ENCODE results near the gene UBE3A.
"Not testable (repeated sequence)": the region's sequence is repeated elsewhere in the genome, so short reads cannot be mapped to it uniquely, and the experiment has no call there.

UBE3A gene

GRCh38 chr15:25438601-25439368 lies at the start of gene UBE3A:
TSS of gene UBE3A (minus strand) at chr15:25439024. CDS start at chr15:25409107, 29,917 bp downstream.
- DNase-seq (ENCODE audit: low read depth in 2 of 2): peak; percentile 55 to 85

DNA sequence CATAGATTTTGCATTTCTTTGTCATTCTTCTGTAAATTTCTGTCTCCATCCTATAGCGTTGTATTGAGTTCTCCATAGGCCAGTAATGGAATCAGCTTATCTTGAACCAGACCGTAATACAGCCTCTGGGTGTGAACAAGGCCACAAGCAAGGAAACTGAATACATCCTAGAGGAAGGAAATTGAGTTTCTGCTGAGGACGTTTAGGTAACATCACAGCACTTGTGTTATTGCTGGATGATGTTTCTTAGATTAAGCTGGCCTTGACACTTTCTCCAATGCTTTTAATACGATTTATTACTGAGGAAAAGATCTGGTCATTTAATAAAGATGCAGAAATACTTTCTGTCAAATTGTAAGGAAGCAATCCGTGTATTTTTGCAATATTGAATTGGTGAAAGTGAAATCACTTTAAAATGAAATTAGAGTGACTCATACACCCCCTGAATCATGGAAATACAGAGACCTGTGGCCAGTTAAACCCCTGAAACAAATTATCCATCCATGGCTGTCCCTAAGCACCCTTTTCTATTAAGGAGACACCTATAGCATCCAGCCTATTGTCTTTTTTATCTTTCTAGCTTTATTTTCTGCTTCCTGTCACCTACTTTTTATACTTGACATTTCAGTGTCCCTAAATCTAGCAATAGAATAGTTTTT lies 48.5 kb upstream of the UBE3A start:
- DNase-seq (ENCODE audit: low read depth in 2 of 2): no peak

DNA sequence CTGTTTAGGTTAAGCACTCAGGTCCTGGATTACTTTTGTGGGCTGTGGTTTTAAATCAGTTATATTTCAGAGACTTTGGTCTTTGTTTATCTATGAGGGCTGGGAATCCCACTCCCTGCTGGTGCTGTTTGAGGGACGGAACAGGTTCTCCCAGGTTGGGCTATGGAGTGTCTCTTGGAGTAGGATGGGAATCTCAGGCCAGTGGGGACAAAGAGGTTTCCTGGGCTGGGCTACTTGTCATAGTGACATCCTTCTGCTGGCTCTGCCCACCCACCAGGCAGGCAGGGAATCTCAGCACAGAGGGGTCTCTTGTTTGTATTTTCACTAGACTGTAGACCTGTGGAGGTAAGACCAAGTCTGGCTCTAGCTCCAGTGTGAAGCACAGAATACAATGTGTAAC lies 47.2 kb upstream of the UBE3A start:
- DNase-seq (ENCODE audit: low read depth in 2 of 2): no peak

DNA sequence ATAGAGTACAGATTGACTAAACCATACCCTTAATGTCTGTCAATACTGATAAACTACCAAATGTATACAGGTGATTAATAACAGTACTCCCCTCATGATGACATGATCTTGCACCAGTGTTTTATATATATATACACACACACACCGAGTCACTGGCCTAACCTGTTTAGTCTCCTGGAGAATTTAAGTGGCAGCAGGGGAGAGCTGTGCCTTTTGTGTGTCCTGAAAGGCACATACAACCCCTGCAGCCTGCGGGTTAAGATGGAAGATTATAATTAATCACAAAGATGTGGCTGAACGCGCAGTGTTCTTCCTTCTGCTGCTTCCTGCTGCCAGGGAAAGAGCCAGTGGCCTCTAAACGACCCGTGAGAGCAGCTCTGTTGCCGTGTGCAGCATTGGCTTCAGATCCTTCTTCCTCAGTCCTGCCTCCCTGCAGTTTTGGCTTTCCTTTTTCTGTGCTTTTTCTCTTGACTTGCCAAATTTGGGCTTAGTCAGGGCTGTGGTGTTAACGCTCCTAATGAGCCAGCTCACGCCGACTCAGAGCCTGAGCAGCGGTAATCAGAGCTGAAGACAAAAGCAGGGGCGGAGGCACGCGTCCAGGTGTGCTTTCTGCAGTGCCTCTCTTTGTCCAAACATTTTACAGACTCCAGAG lies 42.5 kb upstream of the UBE3A start:
- no peak for DNase-seq (ENCODE audit: low read depth in 2 of 2)

- DNase-seq (ENCODE audit: low read depth in 2 of 2): no peak
Measured at GRCh38 chr15:25478313-25478712, 39.5 kb upstream of the UBE3A start.

DNA sequence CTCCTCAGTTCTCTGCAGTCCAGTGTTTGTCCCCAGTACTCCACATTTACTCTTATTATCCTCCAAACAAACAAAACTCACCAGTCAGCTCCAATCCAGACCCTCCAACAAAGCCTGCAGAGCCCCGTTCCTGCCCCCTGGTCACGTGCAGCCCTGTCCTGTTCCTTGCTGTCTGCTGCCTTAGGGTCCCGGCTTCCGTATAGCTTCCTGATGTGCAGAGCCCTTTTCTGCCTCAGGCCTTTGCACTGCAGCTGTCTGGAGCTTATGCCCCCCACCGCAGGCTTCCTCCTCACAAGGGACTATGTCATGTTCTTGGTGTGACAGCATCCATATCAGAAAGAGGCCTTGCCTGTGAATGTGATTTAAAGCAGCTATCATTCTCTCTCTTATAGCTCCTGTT lies 39.0 kb upstream of the UBE3A start:
- DNase-seq (ENCODE audit: low read depth in 2 of 2): no peak

DNA sequence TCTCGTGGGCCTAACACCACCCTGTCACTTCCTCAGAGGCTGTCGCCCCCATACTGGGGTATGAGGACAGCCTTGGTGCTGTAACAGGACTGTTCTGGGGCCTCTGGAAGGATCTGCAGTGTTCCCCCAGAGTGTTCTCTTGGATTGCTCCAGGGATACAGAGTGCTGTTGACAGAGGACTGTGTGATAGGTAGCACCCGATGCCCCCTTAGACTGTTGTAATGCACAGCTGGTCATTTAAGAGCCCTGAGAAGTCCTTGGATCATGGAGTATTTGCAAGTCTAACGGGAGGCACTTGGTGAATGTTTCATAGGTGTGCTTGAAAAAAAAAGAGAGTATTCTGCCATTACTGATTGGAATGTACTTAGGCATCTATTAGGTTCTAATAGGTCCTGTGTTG lies 35.4 kb upstream of the UBE3A start:
- no peak for DNase-seq (ENCODE audit: low read depth in 2 of 2)

- no peak for DNase-seq (ENCODE audit: low read depth in 2 of 2)
Measured at GRCh38 chr15:25470230-25470629, 31.4 kb upstream of the UBE3A start.

DNA sequence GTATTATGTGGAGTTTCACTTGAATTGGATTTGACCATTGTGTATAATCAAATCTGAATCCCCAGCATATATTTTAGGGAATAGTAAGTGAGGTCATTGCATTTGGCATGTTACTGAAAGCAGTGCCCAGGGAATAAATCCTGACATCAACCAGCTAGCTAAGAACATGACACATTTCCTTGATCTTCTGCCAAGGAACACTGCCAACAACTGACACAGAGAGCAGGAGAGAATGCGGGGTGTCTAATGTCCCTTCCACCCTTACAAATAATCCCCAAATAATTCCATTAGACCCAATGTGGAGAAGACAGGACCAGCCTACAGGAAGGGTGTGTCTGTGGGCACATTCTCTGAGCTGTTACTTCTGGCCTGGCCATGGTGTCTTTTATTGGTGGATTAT lies 30.6 kb upstream of the UBE3A start:
- no peak for DNase-seq (ENCODE audit: low read depth in 2 of 2)

GRCh38 chr15:25468611-25469010 lies 29.8 kb upstream of the UBE3A start:
- no peak for DNase-seq (ENCODE audit: low read depth in 2 of 2)

DNA sequence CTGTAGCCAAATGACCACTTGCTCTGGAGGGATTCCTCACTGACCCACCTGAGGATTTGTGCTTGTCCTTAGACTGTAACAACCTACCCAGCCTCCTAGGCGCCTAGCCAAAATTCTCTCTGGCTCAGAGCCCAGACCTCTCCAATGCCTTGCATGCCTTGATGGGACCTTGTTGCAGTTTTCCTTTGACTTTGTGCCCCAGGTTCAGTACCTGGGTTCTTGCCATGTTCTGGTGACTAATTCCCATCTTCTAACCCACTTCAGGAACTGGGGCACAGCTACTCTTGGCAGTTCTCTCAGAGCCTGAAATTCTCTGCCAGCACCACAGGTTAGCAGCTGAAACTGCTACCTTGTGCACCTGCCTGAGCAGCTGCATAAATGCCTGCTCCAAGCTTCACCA lies 27.0 kb upstream of the UBE3A start:
- DNase-seq (ENCODE audit: low read depth in 2 of 2): no peak

DNA sequence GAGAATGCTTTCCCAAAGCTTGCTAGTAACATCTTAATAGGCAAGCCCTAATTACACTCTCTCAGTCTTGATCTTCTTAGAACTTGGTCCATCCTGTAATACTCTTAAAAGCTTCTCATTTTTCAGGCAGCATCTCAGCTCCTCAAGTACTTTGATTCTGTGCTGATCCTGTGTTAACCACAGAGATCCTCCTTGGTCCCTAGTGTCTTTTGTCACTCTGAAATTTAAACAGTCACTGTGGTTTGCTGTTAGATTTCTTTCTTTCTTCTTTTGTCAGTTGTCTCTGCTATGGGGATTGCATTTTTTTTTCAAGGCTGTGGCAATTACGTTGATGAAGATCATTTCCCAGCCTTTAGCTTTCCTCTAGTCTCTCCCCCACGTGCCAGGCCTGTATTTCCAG lies 26.0 kb upstream of the UBE3A start:
- DNase-seq (ENCODE audit: low read depth in 2 of 2): no peak

- no peak for DNase-seq (ENCODE audit: low read depth in 2 of 2)
Measured at GRCh38 chr15:25464383-25464782, 25.6 kb upstream of the UBE3A start.

DNA sequence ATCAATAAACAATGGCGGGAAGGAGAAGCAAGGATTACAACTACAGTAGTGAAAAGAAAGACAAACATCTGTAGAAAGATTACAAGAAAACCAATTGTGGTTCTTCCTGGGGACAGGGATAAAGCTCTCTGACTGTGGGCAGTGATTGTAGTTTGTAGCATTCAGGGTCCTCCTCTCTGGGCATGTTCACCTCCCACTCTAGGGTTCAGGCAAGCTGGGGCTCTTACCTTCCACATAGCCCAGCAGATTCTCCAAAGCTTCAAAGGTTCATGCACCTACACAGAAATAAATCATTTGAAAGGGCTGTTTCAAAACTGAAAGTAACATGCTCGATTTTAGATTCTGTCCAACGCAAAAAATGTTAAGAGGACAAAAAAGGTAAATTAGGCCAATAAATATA lies 17.4 kb upstream of the UBE3A start:
- no peak for DNase-seq (ENCODE audit: low read depth in 2 of 2)

DNA sequence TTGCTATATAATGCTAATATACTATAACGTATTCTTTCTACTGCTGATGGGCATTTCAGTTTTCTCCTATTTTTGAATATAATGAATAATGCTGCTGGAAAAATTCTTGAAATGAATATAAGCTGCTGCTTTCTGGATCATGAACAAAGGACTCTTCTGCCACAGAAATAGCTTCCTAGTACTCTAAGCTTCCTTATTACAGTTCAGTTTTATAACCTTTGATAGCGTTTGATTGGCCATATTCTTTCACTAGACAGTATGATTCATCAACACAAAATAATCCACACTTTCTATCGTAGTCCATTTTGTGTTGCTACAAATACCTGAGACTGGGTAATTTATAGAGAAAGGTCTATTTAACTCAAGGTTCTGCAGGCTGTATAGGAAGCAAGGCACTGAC lies 16.4 kb upstream of the UBE3A start:
- DNase-seq (ENCODE audit: low read depth in 2 of 2): no peak

- no peak for DNase-seq (ENCODE audit: low read depth in 2 of 2)
Measured at GRCh38 chr15:25454771-25455170, 15.9 kb upstream of the UBE3A start.

GRCh38 chr15:25453246-25453645 lies 14.4 kb upstream of the UBE3A start:
- not testable (repeated sequence) for DNase-seq (ENCODE audit: low read depth in 2 of 2)

GRCh38 chr15:25451501-25451900 lies 12.7 kb upstream of the UBE3A start:
- no peak for DNase-seq (ENCODE audit: low read depth in 2 of 2)

- no peak for DNase-seq (ENCODE audit: low read depth in 2 of 2)
Measured at GRCh38 chr15:25450163-25450562, 11.3 kb upstream of the UBE3A start.

GRCh38 chr15:25446076-25446475 lies 7.3 kb upstream of the UBE3A start:
- no peak for DNase-seq (ENCODE audit: low read depth in 2 of 2)

GRCh38 chr15:25445412-25445811 lies 6.6 kb upstream of the UBE3A start:
- DNase-seq (ENCODE audit: low read depth in 2 of 2): no peak

DNA sequence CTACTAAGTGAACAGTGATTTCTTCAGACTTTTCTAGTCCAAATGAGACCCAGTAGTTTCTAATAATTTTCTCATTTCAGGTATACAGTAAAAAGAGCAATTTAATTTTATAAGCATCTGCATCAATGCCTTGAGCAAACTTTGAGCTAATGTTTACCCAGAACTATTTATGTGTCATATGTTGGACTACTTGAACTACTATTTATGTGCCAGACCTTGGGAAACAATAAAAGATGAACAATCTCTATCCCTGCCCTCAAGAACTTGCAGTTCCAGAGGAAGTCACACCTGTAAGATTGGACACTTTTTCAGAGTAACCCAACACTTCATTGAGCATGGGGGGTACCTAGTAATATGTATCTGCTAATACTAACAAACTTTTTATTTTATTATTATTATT lies 2.3 kb upstream of the UBE3A start:
- no peak for DNase-seq (ENCODE audit: low read depth in 2 of 2)

- DNase-seq (ENCODE audit: low read depth in 2 of 2): no peak
Measured at GRCh38 chr15:25439369-25439836, 579 bp upstream of the UBE3A start.
